Activated CD4-positive, alpha-beta memory T cell treated with anti-CD3 and anti-CD28 coated beads for 36 hours (primary cell): Measurements from ENCODE around the gene FGF11. TPM values are rescaled to one million over a fixed set of nuclear protein-coding genes. Genes with fewer than 3 reads are reported as not detected.

Source experiments
- CTCF ChIA-PET: fragments of 350-600 bp; sonication (Branson Sonifier 250); formaldehyde crosslinking; loops from one replicate; lab custom pipeline; 2021; ENCODE audit warnings: antibody characterized with exemption, inconsistent platforms; lab: Charles Lee
- POLR2A ChIA-PET: fragments of 350-600 bp; sonication (Branson Sonifier 250); formaldehyde crosslinking; loops from one replicate; lab custom pipeline; 2021; ENCODE audit warnings: antibody characterized with exemption; lab: Charles Lee
- DNase-seq: peaks from one replicate; pipeline ENCODE4 v3.0.0-alpha.2; 2020
- H3K27ac Mint-ChIP-seq: one replicate; pipeline ENCODE4 v1.8.0; 2021; ENCODE audit warnings: mixed read lengths
- H3K27me3 Mint-ChIP-seq: one replicate; pipeline ENCODE4 v1.8.0; 2021; ENCODE audit warnings: mixed read lengths
- H3K36me3 Mint-ChIP-seq: one replicate; pipeline ENCODE4 v1.8.0; 2021; ENCODE audit warnings: mixed read lengths
- H3K4me1 Mint-ChIP-seq: one replicate; pipeline ENCODE4 v1.8.0; 2021; ENCODE audit warnings: low read depth, mixed read lengths
- H3K4me3 Mint-ChIP-seq: one replicate; pipeline ENCODE4 v1.8.0; 2021; ENCODE audit warnings: mild to moderate bottlenecking, mixed read lengths
- H3K9me3 Mint-ChIP-seq: one replicate; pipeline ENCODE4 v1.8.0; 2021; ENCODE audit warnings: mixed read lengths
- intact Hi-C: fragments of 100-400 bp; cut with micrococcal nuclease; formaldehyde crosslinking; loops from one replicate; pipeline ENCODE4 v1.15.1; 2023
- total RNA-seq, 2 experiments: library from RNA; stranded (reverse); gene quantifications; one replicate each; pipeline ENCODE4 v1.2.3, GENCODE V29; 2021

FGF11 gene
- total RNA-seq, 2 experiments from 2014 or later = 1.0 to 2.1 TPM

- intact Hi-C loops = no loop called here
- Mint-ChIP-seq H3K36me3 (no peaks in the 10 kb centered on the region), H3K4me3 (no peak overlapping the region), H3K27ac (no peak overlapping the region), H3K27me3 (no peaks in the 10 kb centered on the region), H3K9me3 (no peaks in the 10 kb centered on the region), H3K4me1 (peaks cover 15% of the 10 kb centered on the region)
- ChIA-PET CTCF (no interaction called here), POLR2A (no interaction called here)
- no peak for DNase-seq
Measured at GRCh38 chr17:7408863-7409262, 30.4 kb upstream of the FGF11 start.

GRCh38 chr17:7409716-7410115 lies 29.6 kb upstream of the FGF11 start:
- H3K9me3 Mint-ChIP-seq = no peaks in the 10 kb centered on the region
- POLR2A ChIA-PET = no interaction called here
- H3K36me3 Mint-ChIP-seq = no peaks in the 10 kb centered on the region
- no peak overlapping the region for H3K27ac Mint-ChIP-seq
- DNase-seq = no peak
- CTCF ChIA-PET = no interaction called here
- intact Hi-C loops = no loop called here
- H3K4me1 Mint-ChIP-seq = peaks cover 15% of the 10 kb centered on the region
- H3K4me3 Mint-ChIP-seq = no peak overlapping the region
- no peaks in the 10 kb centered on the region for H3K27me3 Mint-ChIP-seq

- H3K4me1 Mint-ChIP-seq = peaks cover 9% of the 10 kb centered on the region
- no peaks in the 10 kb centered on the region for H3K36me3 Mint-ChIP-seq
- ChIA-PET CTCF (no interaction called here), POLR2A (no interaction called here)
- intact Hi-C loops = no loop called here
- DNase-seq = no peak
- H3K27ac Mint-ChIP-seq = no peak overlapping the region
- H3K4me3 Mint-ChIP-seq = no peak overlapping the region
- H3K9me3 Mint-ChIP-seq = no peaks in the 10 kb centered on the region
- no peaks in the 10 kb centered on the region for H3K27me3 Mint-ChIP-seq
Measured at GRCh38 chr17:7410634-7411426, 28.5 kb upstream of the FGF11 start.

- intact Hi-C loops = no loop called here
- Mint-ChIP-seq H3K9me3 (no peaks in the 10 kb centered on the region), H3K4me3 (no peak overlapping the region), H3K36me3 (no peaks in the 10 kb centered on the region), H3K27ac (no peak overlapping the region), H3K4me1 (peaks cover 5% of the 10 kb centered on the region), H3K27me3 (no peaks in the 10 kb centered on the region)
- no peak for DNase-seq
- ChIA-PET POLR2A (no interaction called here), CTCF (no interaction called here)
Measured at GRCh38 chr17:7411427-7411750, 27.9 kb upstream of the FGF11 start.

GRCh38 chr17:7413346-7413985 lies 25.8 kb upstream of the FGF11 start:
- no peaks in the 10 kb centered on the region for H3K9me3 Mint-ChIP-seq
- no peaks in the 10 kb centered on the region for H3K36me3 Mint-ChIP-seq
- no peak overlapping the region for H3K4me3 Mint-ChIP-seq
- no peak overlapping the region for H3K27ac Mint-ChIP-seq
- no peak for DNase-seq
- CTCF ChIA-PET = interaction anchor here (0.7 to 1.1 kb wide), 2 partner anchors 56 to 75 kb away, joined by 3 to 5 read pairs; no protein-coding TSS in a partner anchor
- intact Hi-C loops = no loop called here
- H3K4me1 Mint-ChIP-seq = no peaks in the 10 kb centered on the region
- POLR2A ChIA-PET = interaction anchor here (0.6 kb wide), 1 partner anchor 104 kb away, joined by 4 read pairs; no protein-coding TSS in a partner anchor
- no peaks in the 10 kb centered on the region for H3K27me3 Mint-ChIP-seq

- CTCF ChIA-PET = no interaction called here
- H3K27me3 Mint-ChIP-seq = no peaks in the 10 kb centered on the region
- H3K9me3 Mint-ChIP-seq = no peaks in the 10 kb centered on the region
Measured at GRCh38 chr17:7414837-7415236, 24.5 kb upstream of the FGF11 start.

GRCh38 chr17:7415784-7416183 lies 23.5 kb upstream of the FGF11 start:
- DNase-seq = no peak
- no peak overlapping the region for H3K4me3 Mint-ChIP-seq
- H3K36me3 Mint-ChIP-seq = no peaks in the 10 kb centered on the region
- H3K27me3 Mint-ChIP-seq = no peaks in the 10 kb centered on the region
- no peak overlapping the region for H3K27ac Mint-ChIP-seq
- POLR2A ChIA-PET = no interaction called here
- CTCF ChIA-PET = no interaction called here
- no peaks in the 10 kb centered on the region for H3K4me1 Mint-ChIP-seq
- H3K9me3 Mint-ChIP-seq = no peaks in the 10 kb centered on the region
- intact Hi-C loops = no loop called here

More at GRCh38 chr17:7414837-7415236, 24.5 kb upstream of the FGF11 start:
- no peak for DNase-seq
- POLR2A ChIA-PET = no interaction called here
- no peak overlapping the region for H3K27ac Mint-ChIP-seq
- intact Hi-C loops = no loop called here
- H3K36me3 Mint-ChIP-seq = no peaks in the 10 kb centered on the region
- no peak overlapping the region for H3K4me3 Mint-ChIP-seq
- H3K4me1 Mint-ChIP-seq = no peaks in the 10 kb centered on the region

GRCh38 chr17:7416323-7416722 lies 23.0 kb upstream of the FGF11 start:
- ChIA-PET CTCF (no interaction called here), POLR2A (no interaction called here)
- no peaks in the 10 kb centered on the region for H3K36me3 Mint-ChIP-seq
- no peaks in the 10 kb centered on the region for H3K4me1 Mint-ChIP-seq
- no peak overlapping the region for H3K27ac Mint-ChIP-seq
- no peaks in the 10 kb centered on the region for H3K27me3 Mint-ChIP-seq
- H3K4me3 Mint-ChIP-seq = no peak overlapping the region
- no peak for DNase-seq
- intact Hi-C loops = no loop called here
- no peaks in the 10 kb centered on the region for H3K9me3 Mint-ChIP-seq

GRCh38 chr17:7417056-7417655 lies 22.2 kb upstream of the FGF11 start:
- intact Hi-C loops = no loop called here
- H3K36me3 Mint-ChIP-seq = no peaks in the 10 kb centered on the region
- H3K4me3 Mint-ChIP-seq = no peak overlapping the region
- no peaks in the 10 kb centered on the region for H3K9me3 Mint-ChIP-seq
- no peaks in the 10 kb centered on the region for H3K4me1 Mint-ChIP-seq
- DNase-seq = no peak
- ChIA-PET CTCF (interaction anchor here (0.8 kb wide), 1 partner anchor 121 kb away, joined by 3 read pairs; no protein-coding TSS in a partner anchor), POLR2A (no interaction called here)
- H3K27me3 Mint-ChIP-seq = no peaks in the 10 kb centered on the region
- no peak overlapping the region for H3K27ac Mint-ChIP-seq

GRCh38 chr17:7418472-7419152 lies 20.7 kb upstream of the FGF11 start:
- Mint-ChIP-seq H3K9me3 (no peaks in the 10 kb centered on the region), H3K4me1 (no peaks in the 10 kb centered on the region), H3K36me3 (no peaks in the 10 kb centered on the region), H3K27ac (no peak overlapping the region), H3K4me3 (no peak overlapping the region), H3K27me3 (no peaks in the 10 kb centered on the region)
- POLR2A ChIA-PET = no interaction called here
- DNase-seq = no peak
- CTCF ChIA-PET = no interaction called here
- intact Hi-C loops = no loop called here

GRCh38 chr17:7419819-7420610 lies 19.3 kb upstream of the FGF11 start, which contains the start of gene SPEM1:
TSS of gene SPEM1 (plus strand) at chr17:7420324. CDS start at chr17:7420385, 61 bp downstream.
- intact Hi-C loops = no loop called here
- POLR2A ChIA-PET = no interaction called here
- no peaks in the 10 kb centered on the region for H3K36me3 Mint-ChIP-seq

More at GRCh38 chr17:7419819-7420610, 19.3 kb upstream of the FGF11 start, which contains the start of gene SPEM1:
- CTCF ChIA-PET = interaction anchor here (1.3 kb wide), 1 partner anchor 64 kb away, joined by 4 read pairs; no protein-coding TSS in a partner anchor
- no peaks in the 10 kb centered on the region for H3K9me3 Mint-ChIP-seq
- no peak within 1 kb of the TSS for H3K4me3 Mint-ChIP-seq
- H3K27me3 Mint-ChIP-seq = no peaks in the 10 kb centered on the region
- H3K4me1 Mint-ChIP-seq = no peaks in the 10 kb centered on the region
- DNase-seq = no peak
- H3K27ac Mint-ChIP-seq = no peak within 1 kb of the TSS
